ENCODE measurements around the gene SPDYE2.
"Not testable (repeated sequence)": the region's sequence is repeated elsewhere in the genome, so short reads cannot be mapped to it uniquely, and the experiment has no call there.

DNA sequence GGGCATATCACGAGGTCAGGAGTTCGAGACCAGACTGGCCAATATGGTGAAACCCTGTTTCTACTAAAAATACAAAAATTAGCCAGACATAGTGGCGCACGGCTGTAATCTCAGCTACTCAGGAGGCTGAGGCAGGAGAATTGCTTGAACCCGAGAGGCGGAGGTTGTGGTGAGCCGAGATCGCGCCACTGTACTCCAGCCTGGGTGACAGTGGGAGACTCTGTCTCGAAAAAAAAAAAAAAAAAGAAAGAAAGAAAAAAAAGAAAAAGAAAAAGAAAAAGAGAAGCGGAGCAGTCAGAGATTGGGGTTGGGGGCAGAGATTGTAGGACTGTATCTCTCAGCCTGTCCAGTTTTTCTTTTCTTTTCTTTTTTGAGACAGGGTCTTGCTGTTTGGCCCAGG lies 8.3 kb upstream of the SPDYE2 start:
- TF ChIP-seq ZNF175 (tag by site-specific recombination; IDR thresholded peaks at IDR 0.05); SETDB1 (IDR thresholded peaks at IDR 0.05; ENCODE audit: insufficient read length, low read length); ZSCAN23 (tag by site-specific recombination; IDR thresholded peaks at IDR 0.05); ZBTB48 (tag by site-specific recombination; IDR thresholded peaks at IDR 0.05); ZNF747 (tag by site-specific recombination; IDR thresholded peaks at IDR 0.05): not testable (repeated sequence)
- TF ChIP-seq, protein P1, sequence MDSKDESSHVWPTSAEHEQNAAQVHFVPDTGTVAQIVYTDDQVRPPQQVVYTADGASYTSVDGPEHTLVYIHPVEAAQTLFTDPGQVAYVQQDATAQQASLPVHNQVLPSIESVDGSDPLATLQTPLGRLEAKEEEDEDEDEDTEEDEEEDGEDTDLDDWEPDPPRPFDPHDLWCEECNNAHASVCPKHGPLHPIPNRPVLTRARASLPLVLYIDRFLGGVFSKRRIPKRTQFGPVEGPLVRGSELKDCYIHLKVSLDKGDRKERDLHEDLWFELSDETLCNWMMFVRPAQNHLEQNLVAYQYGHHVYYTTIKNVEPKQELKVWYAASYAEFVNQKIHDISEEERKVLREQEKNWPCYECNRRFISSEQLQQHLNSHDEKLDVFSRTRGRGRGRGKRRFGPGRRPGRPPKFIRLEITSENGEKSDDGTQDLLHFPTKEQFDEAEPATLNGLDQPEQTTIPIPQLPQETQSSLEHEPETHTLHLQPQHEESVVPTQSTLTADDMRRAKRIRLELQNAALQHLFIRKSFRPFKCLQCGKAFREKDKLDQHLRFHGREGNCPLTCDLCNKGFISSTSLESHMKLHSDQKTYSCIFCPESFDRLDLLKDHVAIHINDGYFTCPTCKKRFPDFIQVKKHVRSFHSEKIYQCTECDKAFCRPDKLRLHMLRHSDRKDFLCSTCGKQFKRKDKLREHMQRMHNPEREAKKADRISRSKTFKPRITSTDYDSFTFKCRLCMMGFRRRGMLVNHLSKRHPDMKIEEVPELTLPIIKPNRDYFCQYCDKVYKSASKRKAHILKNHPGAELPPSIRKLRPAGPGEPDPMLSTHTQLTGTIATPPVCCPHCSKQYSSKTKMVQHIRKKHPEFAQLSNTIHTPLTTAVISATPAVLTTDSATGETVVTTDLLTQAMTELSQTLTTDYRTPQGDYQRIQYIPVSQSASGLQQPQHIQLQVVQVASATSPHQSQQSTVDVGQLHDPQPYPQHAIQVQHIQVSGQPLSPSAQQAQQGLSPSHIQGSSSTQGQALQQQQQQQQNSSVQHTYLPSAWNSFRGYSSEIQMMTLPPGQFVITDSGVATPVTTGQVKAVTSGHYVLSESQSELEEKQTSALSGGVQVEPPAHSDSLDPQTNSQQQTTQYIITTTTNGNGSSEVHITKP (tag by site-specific recombination; IDR thresholded peaks at IDR 0.05), result not testable (repeated sequence)
- TF ChIP-seq, protein P2, sequence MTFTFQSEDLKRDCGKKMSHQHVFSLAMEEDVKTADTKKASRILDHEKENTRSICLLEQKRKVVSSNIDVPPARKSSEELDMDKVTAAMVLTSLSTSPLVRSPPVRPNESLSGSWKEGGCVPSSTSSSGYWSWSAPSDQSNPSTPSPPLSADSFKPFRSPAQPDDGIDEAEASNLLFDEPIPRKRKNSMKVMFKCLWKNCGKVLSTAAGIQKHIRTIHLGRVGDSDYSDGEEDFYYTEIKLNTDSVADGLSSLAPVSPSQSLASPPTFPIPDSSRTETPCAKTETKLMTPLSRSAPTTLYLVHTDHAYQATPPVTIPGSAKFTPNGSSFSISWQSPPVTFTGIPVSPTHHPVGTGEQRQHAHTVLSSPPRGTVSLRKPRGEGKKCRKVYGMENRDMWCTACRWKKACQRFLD (tag by site-specific recombination; IDR thresholded peaks at IDR 0.05), result not testable (repeated sequence)
- TF ChIP-seq, protein P3, sequence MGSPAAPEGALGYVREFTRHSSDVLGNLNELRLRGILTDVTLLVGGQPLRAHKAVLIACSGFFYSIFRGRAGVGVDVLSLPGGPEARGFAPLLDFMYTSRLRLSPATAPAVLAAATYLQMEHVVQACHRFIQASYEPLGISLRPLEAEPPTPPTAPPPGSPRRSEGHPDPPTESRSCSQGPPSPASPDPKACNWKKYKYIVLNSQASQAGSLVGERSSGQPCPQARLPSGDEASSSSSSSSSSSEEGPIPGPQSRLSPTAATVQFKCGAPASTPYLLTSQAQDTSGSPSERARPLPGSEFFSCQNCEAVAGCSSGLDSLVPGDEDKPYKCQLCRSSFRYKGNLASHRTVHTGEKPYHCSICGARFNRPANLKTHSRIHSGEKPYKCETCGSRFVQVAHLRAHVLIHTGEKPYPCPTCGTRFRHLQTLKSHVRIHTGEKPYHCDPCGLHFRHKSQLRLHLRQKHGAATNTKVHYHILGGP (tag by site-specific recombination; IDR thresholded peaks at IDR 0.05), result not testable (repeated sequence)
- TF ChIP-seq, protein P4, sequence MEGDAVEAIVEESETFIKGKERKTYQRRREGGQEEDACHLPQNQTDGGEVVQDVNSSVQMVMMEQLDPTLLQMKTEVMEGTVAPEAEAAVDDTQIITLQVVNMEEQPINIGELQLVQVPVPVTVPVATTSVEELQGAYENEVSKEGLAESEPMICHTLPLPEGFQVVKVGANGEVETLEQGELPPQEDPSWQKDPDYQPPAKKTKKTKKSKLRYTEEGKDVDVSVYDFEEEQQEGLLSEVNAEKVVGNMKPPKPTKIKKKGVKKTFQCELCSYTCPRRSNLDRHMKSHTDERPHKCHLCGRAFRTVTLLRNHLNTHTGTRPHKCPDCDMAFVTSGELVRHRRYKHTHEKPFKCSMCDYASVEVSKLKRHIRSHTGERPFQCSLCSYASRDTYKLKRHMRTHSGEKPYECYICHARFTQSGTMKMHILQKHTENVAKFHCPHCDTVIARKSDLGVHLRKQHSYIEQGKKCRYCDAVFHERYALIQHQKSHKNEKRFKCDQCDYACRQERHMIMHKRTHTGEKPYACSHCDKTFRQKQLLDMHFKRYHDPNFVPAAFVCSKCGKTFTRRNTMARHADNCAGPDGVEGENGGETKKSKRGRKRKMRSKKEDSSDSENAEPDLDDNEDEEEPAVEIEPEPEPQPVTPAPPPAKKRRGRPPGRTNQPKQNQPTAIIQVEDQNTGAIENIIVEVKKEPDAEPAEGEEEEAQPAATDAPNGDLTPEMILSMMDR (tag by site-specific recombination; IDR thresholded peaks at IDR 0.05), result not testable (repeated sequence)
- TF ChIP-seq, protein P5, sequence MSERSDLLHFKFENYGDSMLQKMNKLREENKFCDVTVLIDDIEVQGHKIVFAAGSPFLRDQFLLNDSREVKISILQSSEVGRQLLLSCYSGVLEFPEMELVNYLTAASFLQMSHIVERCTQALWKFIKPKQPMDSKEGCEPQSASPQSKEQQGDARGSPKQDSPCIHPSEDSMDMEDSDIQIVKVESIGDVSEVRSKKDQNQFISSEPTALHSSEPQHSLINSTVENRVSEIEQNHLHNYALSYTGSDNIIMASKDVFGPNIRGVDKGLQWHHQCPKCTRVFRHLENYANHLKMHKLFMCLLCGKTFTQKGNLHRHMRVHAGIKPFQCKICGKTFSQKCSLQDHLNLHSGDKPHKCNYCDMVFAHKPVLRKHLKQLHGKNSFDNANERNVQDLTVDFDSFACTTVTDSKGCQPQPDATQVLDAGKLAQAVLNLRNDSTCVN (tag by site-specific recombination; optimal IDR thresholded peaks at IDR 0.05), result not testable (repeated sequence)
